RPMI7951 (cell line): ENCODE data around the gene MYOCD. TPM values are rescaled to one million over a fixed set of nuclear protein-coding genes. Genes with fewer than 3 reads are reported as not detected.
A peak's percentile ranks its signal among the peaks of the same experiment; 100 is the strongest.

Experiments
- DNase-seq: peaks from one replicate; pipeline ENCODE4 v3.0.0-alpha.2; 2012; ENCODE audit warnings: low read depth
- total RNA-seq: library from RNA; depleted of rRNA; stranded (reverse); fragments of >200 nt; shearing (Covaris generic); gene quantifications from 2 replicates; pipeline ENCODE4 v1.2.3, GENCODE V29; 2014

The MYOCD gene
- total RNA-seq, 1 experiment from 2014 or later, result not detected

GRCh38 chr17:12745486-12745885 lies 79.8 kb downstream of the MYOCD start:
- DNase-seq, result no peak

GRCh38 chr17:12756786-12757185 lies 91.1 kb downstream of the MYOCD start:
- peak; percentile 1 for DNase-seq

GRCh38 chr17:12759090-12759489 lies 93.4 kb downstream of the MYOCD start:
- no peak for DNase-seq

- DNase-seq, result peak; percentile 54
Observed at GRCh38 chr17:12765548-12765947, 99.9 kb downstream of the MYOCD start.

GRCh38 chr17:12768255-12768654 lies 102.6 kb downstream of the MYOCD start:
- no peak for DNase-seq

GRCh38 chr17:12769981-12770380 lies 104.3 kb downstream of the MYOCD start:
- no peak for DNase-seq

- no peak for DNase-seq
Observed at GRCh38 chr17:12773153-12773552, 107.5 kb downstream of the MYOCD start.

- peak; percentile 27 for DNase-seq
Observed at GRCh38 chr17:12789075-12789480, 123.4 kb downstream of the MYOCD start.

- DNase-seq, result no peak
Observed at GRCh38 chr17:12789481-12790248, 124.0 kb downstream of the MYOCD start, which contains the start of gene ARHGAP44. TSS of gene ARHGAP44 (plus strand) at chr17:12789498. CDS start at chr17:12789839, 341 bp downstream.

GRCh38 chr17:12790249-12791106 lies 124.8 kb downstream of the MYOCD start:
- DNase-seq, result no peak

- DNase-seq, result no peak
Observed at GRCh38 chr17:12794919-12795532, 129.3 kb downstream of the MYOCD start.

GRCh38 chr17:12800855-12801365 lies 135.2 kb downstream of the MYOCD start:
- no peak for DNase-seq

GRCh38 chr17:12806630-12807029 lies 140.9 kb downstream of the MYOCD start:
- DNase-seq, result no peak

- DNase-seq, result no peak
Observed at GRCh38 chr17:12808723-12809122, 143.0 kb downstream of the MYOCD start.

GRCh38 chr17:12812877-12813276 lies 147.2 kb downstream of the MYOCD start:
- no peak for DNase-seq

- no peak for DNase-seq
Observed at GRCh38 chr17:12813664-12814063, 148.0 kb downstream of the MYOCD start.

GRCh38 chr17:12814718-12815117 lies 149.0 kb downstream of the MYOCD start:
- no peak for DNase-seq

- no peak for DNase-seq
Observed at GRCh38 chr17:12815642-12816141, 150.0 kb downstream of the MYOCD start.
